Superior temporal gyrus (tissue), 1 donor: ENCODE measurements around the gene NUDT17.

Experiments used
- DNase-seq: peaks from one replicate; pipeline ENCODE4 v3.0.0-alpha.2; 2016; ENCODE audit errors: extremely low spot score

NUDT17 gene

GRCh38 chr1:145847827-145848226, 2.4 kb downstream of the NUDT17 start:
- DNase-seq, result no peak

DNA sequence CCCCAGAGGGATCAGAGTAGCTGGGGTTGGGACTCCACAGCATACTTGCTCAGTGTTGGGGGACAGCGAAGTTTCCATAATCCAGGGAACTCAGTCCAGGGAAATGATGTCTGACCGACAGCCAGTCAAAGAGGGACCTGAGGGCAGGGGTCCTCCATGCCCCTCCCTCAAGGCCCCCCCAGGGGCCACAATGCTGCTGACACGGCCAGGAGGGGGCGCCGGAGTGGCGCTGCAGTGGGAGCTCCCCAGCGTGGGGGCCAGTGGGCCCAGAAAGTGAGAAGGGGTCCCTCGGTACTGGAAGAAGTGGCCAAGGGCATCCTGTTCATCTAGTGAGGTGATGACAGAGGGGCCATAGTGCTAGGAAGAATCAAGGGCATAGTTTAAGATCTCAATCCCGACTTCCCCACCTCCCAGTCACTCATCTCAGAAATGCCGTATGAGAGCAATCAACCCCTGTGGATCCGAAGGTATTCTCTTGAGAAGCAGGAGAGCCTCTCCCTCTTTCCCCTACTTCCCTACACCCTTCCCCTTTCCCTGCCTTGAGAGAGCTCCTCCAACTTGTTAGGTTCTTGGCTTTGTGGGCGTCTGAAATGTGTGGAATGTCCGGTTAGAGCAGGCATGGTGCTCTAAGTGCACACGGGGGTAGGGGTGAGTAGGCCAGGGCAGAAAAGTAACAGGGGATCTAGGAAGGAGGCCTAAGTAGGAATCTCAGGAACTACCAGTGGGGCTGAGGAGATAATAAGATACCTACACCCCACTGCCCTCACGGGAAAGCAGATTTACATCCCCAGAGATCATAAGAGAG, 4.1 kb downstream of the NUDT17 start:
- no peak for DNase-seq

DNA sequence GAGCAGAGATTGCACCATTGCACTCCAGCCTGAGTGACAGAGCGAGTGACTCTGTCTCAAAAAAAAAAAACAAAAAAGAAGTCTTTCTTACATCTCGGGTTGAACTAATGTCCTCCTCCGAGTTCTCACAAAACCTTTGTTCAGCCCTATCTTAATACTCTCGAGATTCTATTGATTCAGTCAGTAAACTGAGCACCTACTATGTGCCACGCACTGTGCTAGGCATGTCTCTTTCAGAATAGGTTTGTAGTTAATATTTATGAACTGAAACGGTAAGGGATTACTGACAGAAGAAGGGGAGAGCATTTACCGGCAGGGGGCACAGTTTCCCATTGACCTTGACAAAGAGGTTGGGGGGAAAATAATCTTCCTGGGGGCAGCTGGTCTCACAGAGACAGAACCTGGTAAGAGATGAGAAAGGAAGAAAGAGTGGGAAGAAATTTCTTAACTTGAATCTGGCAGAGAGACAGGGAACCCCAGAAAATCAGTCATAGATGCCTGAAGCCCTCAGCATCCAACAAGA, 10.1 kb downstream of the NUDT17 start:
- no peak for DNase-seq

- no peak for DNase-seq
Observed at GRCh38 chr1:145857170-145857569, 11.7 kb downstream of the NUDT17 start.

- DNase-seq, result no peak
Observed at GRCh38 chr1:145858238-145858900, 12.9 kb downstream of the NUDT17 start.

DNA sequence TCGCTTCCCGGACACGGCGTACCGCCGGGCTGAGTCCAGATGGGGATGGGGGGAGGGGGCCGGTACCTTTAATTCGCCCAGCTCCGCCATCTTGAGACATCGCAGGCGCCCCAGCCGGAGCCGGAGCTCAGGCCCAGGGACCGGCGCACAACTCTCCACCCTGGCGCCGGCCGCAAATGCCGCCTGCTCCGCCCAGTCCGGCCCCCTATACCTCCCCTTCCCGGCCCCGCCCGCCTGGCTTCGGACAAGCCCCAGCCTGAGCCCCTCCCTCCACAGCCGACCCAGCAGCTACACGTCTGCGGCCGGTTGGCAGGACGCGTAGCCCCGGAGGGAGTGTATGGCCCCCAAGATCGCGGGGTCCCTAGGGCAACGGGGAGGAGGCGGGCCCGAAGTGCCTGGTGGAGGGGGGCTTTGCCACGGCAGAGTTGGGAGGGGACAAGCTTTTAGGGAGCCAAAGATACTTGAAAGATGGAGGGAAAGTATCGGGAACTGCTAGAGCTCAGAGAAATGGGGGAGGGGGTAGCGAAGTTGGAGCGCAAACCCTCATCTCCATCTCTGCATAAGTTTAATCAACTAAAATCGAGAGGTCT, 13.6 kb downstream of the NUDT17 start, which contains the start of gene PIAS3:
TSS of gene PIAS3 (minus strand) at position 181 of the 590 bp plus-strand sequence. CDS start at position 90, 91 bp downstream.
- DNase-seq, result peak; percentile 83

DNA sequence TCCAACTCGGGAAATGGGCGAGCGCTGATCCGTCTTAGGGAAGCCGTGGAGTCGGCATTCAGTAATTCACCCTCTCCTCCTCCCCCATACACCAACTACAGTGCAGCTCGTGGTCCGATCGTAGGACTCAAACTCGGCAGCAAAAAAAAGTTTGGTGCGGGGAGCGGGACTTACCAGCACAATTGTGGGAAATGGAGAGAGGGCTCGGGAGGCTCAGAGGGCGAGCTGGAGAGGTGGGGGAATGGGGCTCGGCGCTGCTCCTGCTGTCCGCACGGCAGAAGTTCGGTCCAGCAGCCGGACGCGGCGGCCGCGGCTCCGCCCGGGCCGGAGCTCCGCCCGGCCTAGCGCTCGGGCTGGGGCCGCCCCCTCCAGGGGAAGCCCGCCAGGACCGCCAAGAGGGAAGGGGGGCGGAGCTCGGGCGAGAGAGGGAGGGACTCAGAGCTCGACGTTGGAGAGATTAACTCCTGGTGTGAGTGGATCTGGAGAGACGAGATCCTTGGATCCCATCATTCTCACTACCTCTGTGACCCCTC, 14.1 kb downstream of the NUDT17 start:
- peak; percentile 85 for DNase-seq

DNA sequence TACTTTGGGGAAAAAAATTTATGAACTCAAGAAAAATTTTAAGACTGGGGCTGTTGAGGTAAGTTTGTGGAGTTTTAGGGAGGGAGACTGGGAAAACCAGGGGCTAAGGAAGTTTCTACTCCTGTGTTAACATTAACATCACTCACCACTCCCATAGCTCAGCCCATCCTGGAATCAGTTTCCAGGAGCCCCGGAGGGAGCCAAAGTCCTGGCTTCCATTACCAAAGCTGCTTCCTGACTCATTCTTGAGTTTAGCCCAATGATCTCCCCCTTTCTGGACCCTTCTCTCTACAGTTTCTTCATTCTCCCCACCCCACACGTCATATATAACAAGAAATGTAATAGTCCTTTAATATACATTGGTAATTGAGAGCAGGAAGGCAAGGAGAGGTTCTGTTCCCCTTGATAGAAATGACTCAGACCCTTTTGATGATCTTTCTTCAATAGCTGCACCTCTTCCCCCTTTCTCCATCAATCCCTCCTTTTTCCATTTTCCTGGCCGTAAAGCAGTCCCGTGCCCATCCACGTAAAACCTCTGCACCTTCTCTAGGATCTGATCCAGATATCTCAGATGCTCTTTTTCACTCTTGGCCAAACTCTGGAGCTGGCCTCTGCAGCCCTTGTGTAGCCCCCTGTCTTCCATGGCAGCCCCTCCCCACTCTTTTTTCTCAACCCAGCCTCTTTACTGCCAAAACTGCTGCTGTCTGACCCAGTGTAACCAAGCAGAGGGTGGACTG, 18.0 kb downstream of the NUDT17 start:
- no peak for DNase-seq

- DNase-seq, result no peak
Observed at GRCh38 chr1:145868232-145868631, 22.8 kb downstream of the NUDT17 start.

DNA sequence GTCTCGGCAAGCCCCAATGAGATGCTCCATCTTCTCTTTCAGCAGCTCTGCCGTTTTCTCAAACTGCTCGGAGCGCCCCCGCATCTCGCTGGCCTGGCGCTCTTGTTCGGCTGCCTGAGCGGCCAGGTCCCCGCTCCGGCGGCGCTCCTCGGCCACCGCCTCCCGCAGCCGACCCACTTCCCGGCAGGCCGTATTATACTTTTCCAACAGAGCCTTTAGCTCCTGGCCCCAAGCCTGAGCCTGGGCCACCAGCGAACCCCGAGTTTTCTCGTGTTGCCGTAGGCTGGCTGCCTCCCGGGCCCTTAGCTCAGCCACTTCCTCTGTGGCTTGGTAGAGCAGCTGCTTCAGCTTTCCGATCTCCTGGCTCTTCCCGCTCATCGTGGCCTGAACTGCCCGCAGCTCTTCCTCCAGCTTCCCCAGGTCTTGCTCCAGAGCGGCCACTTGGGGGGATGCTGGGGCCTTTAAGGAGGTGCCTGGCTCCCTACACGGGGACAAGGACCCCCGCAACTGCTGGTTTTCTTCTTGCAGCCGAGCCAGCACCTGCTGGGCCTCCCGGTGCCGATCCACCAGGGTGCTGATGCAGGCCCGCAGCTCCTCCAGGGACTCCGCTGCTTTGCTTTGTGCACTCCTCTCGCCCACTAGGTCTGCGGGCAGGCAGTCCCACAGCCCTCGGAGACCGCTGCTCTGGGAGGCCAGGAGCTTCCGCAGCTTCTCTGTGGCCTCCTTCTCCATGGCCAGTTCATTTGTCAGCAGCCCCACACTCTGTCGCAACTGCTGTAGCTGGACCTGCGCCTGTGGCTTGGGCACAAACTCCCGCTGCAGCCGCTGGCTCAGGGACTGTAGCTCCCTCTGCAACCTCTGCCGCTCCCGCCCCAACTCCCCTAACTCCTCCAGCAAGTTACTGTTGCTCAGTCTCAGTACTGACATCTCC, 26.8 kb downstream of the NUDT17 start:
- peak; percentile 43 for DNase-seq

- DNase-seq, result no peak
Observed at GRCh38 chr1:145874646-145875045, 29.2 kb downstream of the NUDT17 start.

- no peak for DNase-seq
Observed at GRCh38 chr1:145877923-145878486, 32.6 kb downstream of the NUDT17 start.

DNA sequence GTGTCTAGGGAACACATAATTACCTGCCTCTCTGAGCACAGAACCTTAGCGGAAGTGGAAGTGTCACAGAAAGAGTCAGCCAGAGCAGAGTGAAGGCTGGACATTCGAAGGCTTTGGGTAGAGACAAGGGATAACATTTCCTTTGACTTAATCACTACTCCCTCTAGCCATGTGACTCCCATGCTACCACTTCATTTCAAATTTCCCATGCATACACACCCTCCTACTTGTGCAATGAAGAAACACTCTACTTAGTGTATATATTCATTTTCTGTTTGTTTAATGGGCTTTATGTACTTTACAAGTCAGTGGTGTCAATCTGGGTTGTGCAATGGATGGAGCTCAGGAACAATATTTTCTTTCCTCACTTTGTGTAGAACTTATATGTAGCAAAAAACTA, 33.3 kb downstream of the NUDT17 start:
- no peak for DNase-seq

DNA sequence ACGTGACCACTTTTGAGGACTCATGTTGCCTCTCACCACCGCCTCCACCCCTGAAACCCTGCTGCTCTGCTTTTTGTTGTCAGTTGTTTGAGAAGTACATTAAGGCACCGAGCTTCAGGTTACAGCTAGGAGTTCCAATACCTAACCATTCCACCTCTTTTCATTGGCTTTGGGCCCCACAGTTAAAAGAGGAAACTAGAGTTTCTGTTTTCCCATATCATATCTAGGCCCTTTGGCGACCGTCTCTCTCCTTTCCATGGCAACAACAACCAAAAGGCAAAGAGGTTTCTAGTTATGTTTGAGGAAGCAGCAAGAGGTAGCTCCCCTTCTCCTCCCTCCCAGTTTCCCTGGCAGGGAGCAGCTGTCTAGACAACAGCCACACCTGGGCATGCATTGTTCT, 34.3 kb downstream of the NUDT17 start:
- no peak for DNase-seq

DNA sequence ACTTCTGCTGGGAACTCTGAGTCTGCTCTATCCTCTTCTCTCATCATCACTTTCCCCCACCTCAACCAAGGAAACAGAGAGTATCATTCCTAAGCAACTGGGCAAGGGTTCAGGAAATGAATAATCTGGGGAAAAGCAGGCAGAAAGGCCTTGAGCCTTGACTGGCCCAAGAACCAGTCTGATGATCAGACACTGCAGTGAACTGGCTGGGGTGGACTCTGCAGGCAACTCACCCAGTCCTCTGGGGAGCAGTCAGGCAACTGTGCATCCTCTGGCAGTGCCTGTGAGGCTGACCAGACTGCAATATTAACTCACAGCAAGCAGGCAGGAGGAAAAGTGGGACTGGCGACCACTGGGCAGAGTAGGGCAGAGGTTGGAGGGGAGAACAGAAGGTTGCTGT, 39.2 kb downstream of the NUDT17 start:
- no peak for DNase-seq

DNA sequence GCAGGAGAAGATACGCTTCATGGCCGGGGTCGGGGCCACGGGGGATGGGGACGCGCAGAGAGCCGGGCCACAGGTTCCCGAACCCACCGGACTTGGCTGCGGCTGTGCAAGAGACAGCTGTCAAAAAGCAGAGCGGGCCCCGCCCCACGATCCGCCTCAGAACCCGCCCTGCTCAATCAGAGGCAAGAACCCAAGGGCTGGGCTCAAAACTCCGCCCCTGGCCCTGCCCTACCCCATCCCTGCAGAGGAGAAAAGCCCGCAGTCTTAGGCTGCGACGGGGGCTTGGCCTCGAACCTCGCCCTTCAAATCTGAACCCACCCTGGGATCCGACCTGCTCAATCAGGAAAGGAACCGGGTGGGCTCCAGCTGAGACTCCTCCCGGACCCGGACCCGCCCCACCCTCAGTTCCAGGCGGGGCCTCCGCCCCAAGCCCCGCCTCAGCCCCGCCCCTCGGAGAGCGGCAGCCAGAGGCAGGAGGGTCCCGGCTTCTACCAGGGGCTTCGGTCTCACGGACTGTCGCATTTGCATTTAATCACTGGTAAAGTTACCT, 40.4 kb downstream of the NUDT17 start, which contains the start of gene ANKRD35:
TSS of gene ANKRD35 (minus strand) at position 129 of the 550 bp plus-strand sequence. CDS start at position 21, 108 bp downstream.
- peak; percentile 83 for DNase-seq

- no peak for DNase-seq
Observed at GRCh38 chr1:145886390-145886789, 41.0 kb downstream of the NUDT17 start.

GRCh38 chr1:145886816-145887215, 41.4 kb downstream of the NUDT17 start:
- DNase-seq, result no peak

GRCh38 chr1:145887631-145888030, 42.2 kb downstream of the NUDT17 start:
- no peak for DNase-seq

DNA sequence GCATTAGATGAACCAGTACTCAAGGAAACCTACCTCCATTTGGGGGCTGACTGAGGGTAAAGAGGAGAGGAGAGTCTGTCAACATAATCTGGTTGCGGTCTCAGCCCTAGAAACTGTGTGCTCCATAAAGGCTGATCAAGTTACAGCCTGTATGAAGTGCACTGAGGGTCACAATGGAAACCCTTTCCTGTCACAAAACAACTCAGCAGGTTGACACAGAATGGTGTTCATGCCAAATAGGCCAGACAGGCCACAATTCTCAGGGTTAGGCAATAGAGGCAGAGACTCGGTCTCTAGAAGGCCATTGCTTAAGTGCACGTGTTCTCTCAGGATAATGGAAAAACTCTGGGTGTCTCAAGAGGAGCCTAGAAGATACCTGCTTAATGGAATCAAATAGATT, 44.3 kb downstream of the NUDT17 start:
- no peak for DNase-seq
